SU-DHL-6 (cell line): ENCODE data around the gene ZDHHC6.

Experiments
- H2AFZ ChIP-seq: fragments of 200-600 bp; sonication (generic); 2 replicates; pipeline ENCODE4 v1.6.1; 2014; ENCODE audit warnings: low read depth, mild to moderate bottlenecking, moderate library complexity, mixed read lengths, antibody characterized with exemption, low read length; ENCODE audit not compliant: severe bottlenecking
- H3F3A ChIP-seq: fragments of 200-600 bp; shearing (Covaris generic); 2 replicates; pipeline ENCODE4 v1.6.0; 2016; ENCODE audit warnings: antibody characterized with exemption, mild to moderate bottlenecking; ENCODE audit not compliant: insufficient read depth
- H3K27ac ChIP-seq: fragments of 200-600 bp; sonication (generic); 2 replicates; pipeline ENCODE4 v1.5.1; 2016; ENCODE audit warnings: low read depth, mild to moderate bottlenecking, low read length, moderate library complexity, mixed read lengths
- H3K27me3 ChIP-seq: fragments of 200-600 bp; sonication (generic), shearing (Covaris generic); 2 replicates; pipeline ENCODE4 v1.6.0; 2014; ENCODE audit warnings: mild to moderate bottlenecking, low read length
- H3K36me3 ChIP-seq: fragments of 200-600 bp; sonication (generic); 2 replicates; pipeline ENCODE4 v1.6.1; 2014; ENCODE audit warnings: mild to moderate bottlenecking, low read length, mixed read lengths
- H3K4me2 ChIP-seq: fragments of 300-600, 200-600 bp; shearing (Covaris generic), sonication (generic); 2 replicates; pipeline ENCODE4 v1.6.0; 2014; ENCODE audit warnings: low read length, low read depth, mild to moderate bottlenecking; ENCODE audit not compliant: poor library complexity, severe bottlenecking
- H3K4me3 ChIP-seq: fragments of 200-600 bp; sonication (generic); 2 replicates; pipeline ENCODE4 v1.5.1; 2014; ENCODE audit warnings: antibody characterized with exemption, low read length, mild to moderate bottlenecking, mixed read lengths; ENCODE audit not compliant: insufficient read depth, poor library complexity, severe bottlenecking
- H3K79me2 ChIP-seq: fragments of 200-600 bp; sonication (generic); 2 replicates; pipeline ENCODE4 v1.6.1; 2014; ENCODE audit warnings: mild to moderate bottlenecking, low read length, moderate library complexity; ENCODE audit not compliant: insufficient read depth
- H3K9ac ChIP-seq: fragments of 200-600 bp; sonication (generic); 2 replicates; pipeline ENCODE4 v1.7.0; 2014; ENCODE audit warnings: mild to moderate bottlenecking, low read length
- H3K9me2 ChIP-seq: fragments of 200-600 bp; sonication (generic); replicated peaks from 2 replicates; pipeline ENCODE4 v1.6.1; 2014; ENCODE audit warnings: low read length; ENCODE audit not compliant: insufficient read depth
- H3K9me3 ChIP-seq: fragments of 200-600 bp; sonication (generic); 2 replicates; pipeline ENCODE4 v1.6.1; 2014; ENCODE audit warnings: low read length, mixed read lengths; ENCODE audit not compliant: insufficient read depth
- H4K20me1 ChIP-seq: fragments of 200-600 bp; sonication (generic); 2 replicates; pipeline ENCODE4 v1.6.1; 2014; ENCODE audit warnings: low read depth, mild to moderate bottlenecking, antibody characterized with exemption, low read length, moderate library complexity, mixed read lengths
- CTCF ChIP-seq: fragments of 200-600 bp; sonication (generic); IDR thresholded peaks from one replicate; pipeline ENCODE4 v1.5.1; 2017; ENCODE audit warnings: antibody characterized with exemption, mild to moderate bottlenecking, low read length, moderate library complexity; ENCODE audit not compliant: insufficient read depth, poor library complexity, severe bottlenecking
- EZH2phosphoT487 ChIP-seq: fragments of 200-600 bp; sonication (generic), shearing (Covaris generic); conservative IDR thresholded peaks from 2 replicates; pipeline ENCODE4 v1.6.1; 2018; ENCODE audit warnings: mild to moderate bottlenecking, antibody characterized with exemption, low read length, moderate library complexity, mixed read lengths

ZDHHC6 gene

GRCh38 chr10:112424651-112425050 lies 22.1 kb downstream of the ZDHHC6 start:
- Histone ChIP-seq H3K4me2 (no peak overlapping the region), H3F3A (0 out of 2 replicates have a peak, but pooled peaks cover 6% of the 10 kb centered on the region), H3K4me3 (no peak overlapping the region), H3K9ac (no peak overlapping the region), H2AFZ (no peak overlapping the region), H3K9me3 (no peaks in the 10 kb centered on the region), H3K9me2 (no peaks in the 10 kb centered on the region), H3K27me3 (no peaks in the 10 kb centered on the region), H3K36me3 (peaks cover 7% of the 10 kb centered on the region; the same call in 1 of the 2 replicates), H4K20me1 (no peaks in the 10 kb centered on the region), H3K27ac (no peak overlapping the region), H3K79me2 (no peaks in the 10 kb centered on the region)
- TF ChIP-seq EZH2phosphoT487: no peak
- TF ChIP-seq CTCF: no peak

GRCh38 chr10:112421731-112422130 lies 25.0 kb downstream of the ZDHHC6 start:
- H3K9me3 ChIP-seq: no peaks in the 10 kb centered on the region
- no peak overlapping the region for H3K4me2 ChIP-seq
- H4K20me1 ChIP-seq: no peaks in the 10 kb centered on the region
- no peaks in the 10 kb centered on the region for H3K9me2 ChIP-seq
- H3K27me3 ChIP-seq: no peaks in the 10 kb centered on the region
- H3K4me3 ChIP-seq: no peak overlapping the region
- H3K9ac ChIP-seq: no peak overlapping the region
- no peak overlapping the region for H2AFZ ChIP-seq
- peaks cover 7% of the 10 kb centered on the region; the same call in 1 of the 2 replicates for H3K36me3 ChIP-seq
- H3K79me2 ChIP-seq: no peaks in the 10 kb centered on the region
- no peak for TF ChIP-seq EZH2phosphoT487
- no peak for TF ChIP-seq CTCF
- H3F3A ChIP-seq: 0 out of 2 replicates have a peak, but pooled peaks cover 2% of the 10 kb centered on the region
- no peak overlapping the region for H3K27ac ChIP-seq

- H3K36me3 ChIP-seq: peaks cover 5% of the 10 kb centered on the region; the same call in 1 of the 2 replicates
- H3K4me3 ChIP-seq: no peak overlapping the region
- no peaks in the 10 kb centered on the region for H3K9me3 ChIP-seq
- no peaks in the 10 kb centered on the region for H3K27me3 ChIP-seq
- H3F3A ChIP-seq: no peaks in the 10 kb centered on the region
- H2AFZ ChIP-seq: no peak overlapping the region
- H3K79me2 ChIP-seq: no peaks in the 10 kb centered on the region
- H3K9ac ChIP-seq: no peak overlapping the region
- no peak overlapping the region for H3K4me2 ChIP-seq
- H3K9me2 ChIP-seq: no peaks in the 10 kb centered on the region
- TF ChIP-seq CTCF: no peak
- TF ChIP-seq EZH2phosphoT487: no peak
- H3K27ac ChIP-seq: no peak overlapping the region
- H4K20me1 ChIP-seq: no peaks in the 10 kb centered on the region
Observed at GRCh38 chr10:112412696-112413095, 34.0 kb downstream of the ZDHHC6 start.

DNA sequence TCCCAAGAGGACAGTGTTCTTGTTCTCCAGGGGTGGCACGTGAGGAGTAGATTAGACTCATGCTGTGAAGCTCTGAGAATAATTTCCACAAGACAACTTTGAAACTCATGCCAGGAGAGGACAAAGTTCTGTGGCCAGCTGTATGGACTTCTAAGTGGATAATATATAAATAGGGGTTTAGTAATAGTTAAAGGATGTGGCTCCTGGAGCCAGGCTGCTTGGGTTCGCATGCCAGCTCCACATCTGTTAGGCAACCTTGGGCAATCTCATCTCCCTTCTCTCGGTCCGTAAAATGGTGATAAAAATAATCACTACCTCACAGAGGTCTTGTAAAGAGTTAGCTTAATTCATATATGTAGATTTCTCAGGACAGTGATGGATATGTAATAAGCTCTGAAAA lies 37.0 kb downstream of the ZDHHC6 start:
- H3K9ac ChIP-seq: no peak overlapping the region
- TF ChIP-seq EZH2phosphoT487: no peak
- TF ChIP-seq CTCF: no peak
- no peak overlapping the region for H3K4me2 ChIP-seq

More for the DNA sequence above, 37.0 kb downstream of the ZDHHC6 start:
- Histone ChIP-seq H4K20me1 (no peaks in the 10 kb centered on the region), H3K27me3 (no peaks in the 10 kb centered on the region), H2AFZ (no peak overlapping the region), H3K36me3 (peaks cover 5% of the 10 kb centered on the region; the same call in 1 of the 2 replicates), H3K4me3 (no peak overlapping the region), H3K79me2 (no peaks in the 10 kb centered on the region), H3K9me2 (no peaks in the 10 kb centered on the region), H3F3A (no peaks in the 10 kb centered on the region), H3K27ac (no peak overlapping the region), H3K9me3 (no peaks in the 10 kb centered on the region)
